OCI-LY7 (cell line): ENCODE measurements around the gene EPN1. TPM values are rescaled to one million over a fixed set of nuclear protein-coding genes. Genes with fewer than 3 reads are reported as not detected.

ENCODE experiments used
- BruUV-seq: library from RNA; stranded (reverse); fragments of 400-500 nt; replicated peaks from 2 replicates; lab custom pipeline; 2021; lab: Mats Ljungman, UMichigan
- CTCF ChIA-PET: fragments of 300-600 bp; sonication (Branson Sonifier 250); formaldehyde crosslinking; loops from one replicate; lab custom pipeline; 2022; ENCODE audit warnings: antibody characterized with exemption; ENCODE audit not compliant: unreplicated experiment; lab: Charles Lee
- POLR2A ChIA-PET: fragments of 300-600 bp; sonication (Branson Sonifier 250); formaldehyde crosslinking; loops from one replicate; lab custom pipeline; 2022; ENCODE audit warnings: antibody characterized with exemption; lab: Charles Lee
- DNase-seq: peaks from one replicate; pipeline ENCODE4 v3.0.0-alpha.2; 2015; ENCODE audit warnings: low spot score
- H2AFZ ChIP-seq: fragments of 200-600 bp; sonication (generic), shearing (Covaris generic); 2 replicates; pipeline ENCODE4 v1.6.1; 2014; ENCODE audit warnings: mild to moderate bottlenecking, antibody characterized with exemption, low read length, moderate library complexity
- H3K27ac ChIP-seq: fragments of 200-600 bp; sonication (generic); 2 replicates; pipeline ENCODE4 v1.5.1; 2014; ENCODE audit warnings: mixed run types, low read depth, mild to moderate bottlenecking, moderate library complexity, low read length, inconsistent platforms; ENCODE audit not compliant: poor library complexity, severe bottlenecking
- H3K36me3 ChIP-seq: fragments of 200-600 bp; sonication (generic); 2 replicates; pipeline ENCODE4 v1.6.1; 2014; ENCODE audit warnings: mild to moderate bottlenecking, antibody characterized with exemption, low read length, moderate library complexity, mixed read lengths; ENCODE audit not compliant: insufficient read depth
- H3K4me1 ChIP-seq: fragments of 200-600 bp; sonication (generic); 2 replicates; pipeline ENCODE4 v1.5.1; 2014; ENCODE audit warnings: mild to moderate bottlenecking, low read length; ENCODE audit not compliant: insufficient read depth, poor library complexity, severe bottlenecking
- H3K4me2 ChIP-seq: fragments of 200-600 bp; sonication (generic); 2 replicates; pipeline ENCODE4 v1.6.1; 2014; ENCODE audit warnings: mild to moderate bottlenecking, low read length
- H3K4me3 ChIP-seq: fragments of 200-600 bp; sonication (generic); 2 replicates; pipeline ENCODE4 v1.5.1; 2014; ENCODE audit warnings: mild to moderate bottlenecking, low read depth, low read length; ENCODE audit not compliant: poor library complexity, severe bottlenecking
- H3K79me2 ChIP-seq: fragments of 200-600 bp; sonication (generic); 2 replicates; pipeline ENCODE4 v1.6.1; 2016; ENCODE audit warnings: low read depth, mild to moderate bottlenecking, low read length, moderate library complexity, mixed read lengths; ENCODE audit not compliant: insufficient read depth
- H3K9me2 ChIP-seq: fragments of 200-600 bp; sonication (generic); 2 replicates; pipeline ENCODE4 v1.6.1; 2016; ENCODE audit warnings: mild to moderate bottlenecking, low read length, mixed read lengths; ENCODE audit not compliant: insufficient read depth
- H3K9me3 ChIP-seq: fragments of 200-600 bp; sonication (generic); 2 replicates; pipeline ENCODE4 v1.6.1; 2014; ENCODE audit warnings: mild to moderate bottlenecking, mixed run types, low read length, mixed read lengths
- H4K20me1 ChIP-seq: fragments of 200-600 bp; sonication (generic); 2 replicates; pipeline ENCODE4 v1.6.1; 2014; ENCODE audit warnings: mild to moderate bottlenecking, antibody characterized with exemption, low read length, moderate library complexity, mixed read lengths; ENCODE audit not compliant: insufficient read depth
- EZH2phosphoT487 ChIP-seq: fragments of 200-600 bp; sonication (generic); IDR thresholded peaks from 2 replicates; pipeline ENCODE4 v1.6.1; 2018; ENCODE audit warnings: low read depth, borderline replicate concordance, mild to moderate bottlenecking, mixed run types, antibody characterized with exemption, low read length, moderate library complexity, mixed read lengths
- intact Hi-C: fragments of 100-400 bp; cut with micrococcal nuclease; formaldehyde crosslinking; loops from one replicate; pipeline ENCODE4 v1.10.0; 2022; ENCODE audit not compliant: unreplicated experiment
- total RNA-seq, 2 experiments: library from RNA; depleted of rRNA in 1 of 2; stranded (reverse); fragments of >200 nt in 1 of 2; shearing (Covaris generic) in 1 of 2; gene quantifications; 2 replicates each; pipeline ENCODE4 v1.2.3, GENCODE V29; 2014 to 2022
- TF ChIP-seq, protein P1 (sequence below): fragments of 200-600 bp; sonication (generic); conservative IDR thresholded peaks from 2 replicates; pipeline ENCODE4 v1.5.1; 2014; ENCODE audit warnings: mild to moderate bottlenecking, antibody characterized with exemption, low read length, moderate library complexity, mixed read lengths

Gene EPN1
- total RNA-seq, 2 experiments from 2014 or later, result 40.5 to 120 TPM

DNA sequence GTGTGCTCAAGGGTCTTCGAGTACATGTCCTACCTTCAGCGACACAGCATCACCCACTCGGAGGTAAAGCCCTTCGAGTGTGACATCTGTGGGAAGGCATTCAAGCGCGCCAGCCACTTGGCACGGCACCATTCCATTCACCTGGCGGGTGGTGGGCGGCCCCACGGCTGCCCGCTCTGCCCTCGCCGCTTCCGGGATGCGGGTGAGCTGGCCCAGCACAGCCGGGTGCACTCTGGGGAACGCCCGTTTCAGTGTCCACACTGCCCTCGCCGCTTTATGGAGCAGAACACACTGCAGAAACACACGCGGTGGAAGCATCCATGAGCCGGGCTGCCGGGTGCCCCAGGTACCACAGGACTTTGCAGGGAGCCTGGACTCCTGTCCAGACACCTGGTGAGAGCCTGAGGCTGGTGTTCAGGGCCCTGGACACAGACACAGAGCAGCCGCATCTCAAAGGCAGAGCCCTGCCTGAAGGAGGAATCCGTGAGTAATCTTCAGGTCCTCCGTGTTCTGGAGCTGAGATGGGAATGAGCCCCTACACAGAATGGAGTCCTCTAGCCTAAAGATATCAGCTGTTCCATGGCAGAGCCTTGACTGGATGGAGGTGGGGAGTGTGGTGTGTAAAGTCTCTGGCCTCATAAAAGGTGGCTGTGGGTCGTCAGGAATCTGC is 30.0 kb upstream of the EPN1 start:
- Histone ChIP-seq H3K79me2 (peaks cover 61% of the 10 kb centered on the region), H2AFZ (no peak overlapping the region), H3K27ac (peak overlapping the region; percentile 86), H3K36me3 (peaks cover 38% of the 10 kb centered on the region), H3K9me3 (no peaks in the 10 kb centered on the region), H3K4me3 (peak overlapping the region; percentile 98), H3K4me1 (peaks cover 59% of the 10 kb centered on the region), H3K4me2 (peak overlapping the region; percentile 89), H4K20me1 (no peaks in the 10 kb centered on the region), H3K9me2 (no peaks in the 10 kb centered on the region)
- TF ChIP-seq, protein P1, sequence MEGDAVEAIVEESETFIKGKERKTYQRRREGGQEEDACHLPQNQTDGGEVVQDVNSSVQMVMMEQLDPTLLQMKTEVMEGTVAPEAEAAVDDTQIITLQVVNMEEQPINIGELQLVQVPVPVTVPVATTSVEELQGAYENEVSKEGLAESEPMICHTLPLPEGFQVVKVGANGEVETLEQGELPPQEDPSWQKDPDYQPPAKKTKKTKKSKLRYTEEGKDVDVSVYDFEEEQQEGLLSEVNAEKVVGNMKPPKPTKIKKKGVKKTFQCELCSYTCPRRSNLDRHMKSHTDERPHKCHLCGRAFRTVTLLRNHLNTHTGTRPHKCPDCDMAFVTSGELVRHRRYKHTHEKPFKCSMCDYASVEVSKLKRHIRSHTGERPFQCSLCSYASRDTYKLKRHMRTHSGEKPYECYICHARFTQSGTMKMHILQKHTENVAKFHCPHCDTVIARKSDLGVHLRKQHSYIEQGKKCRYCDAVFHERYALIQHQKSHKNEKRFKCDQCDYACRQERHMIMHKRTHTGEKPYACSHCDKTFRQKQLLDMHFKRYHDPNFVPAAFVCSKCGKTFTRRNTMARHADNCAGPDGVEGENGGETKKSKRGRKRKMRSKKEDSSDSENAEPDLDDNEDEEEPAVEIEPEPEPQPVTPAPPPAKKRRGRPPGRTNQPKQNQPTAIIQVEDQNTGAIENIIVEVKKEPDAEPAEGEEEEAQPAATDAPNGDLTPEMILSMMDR, result no peak
- TF ChIP-seq EZH2phosphoT487, result no peak
- BruUV-seq, result no TSS peak
- intact Hi-C loops, result loop anchor here (5.0 kb wide), 1 partner anchor 497 kb away; the partner anchor contains the start of gene ZNF444
- ChIA-PET POLR2A (interaction anchor here (1.2 kb wide), 1 partner anchor 9 kb away, joined by 3 read pairs; no protein-coding TSS in a partner anchor), CTCF (no interaction called here)
- peak; percentile 54 for DNase-seq

DNA sequence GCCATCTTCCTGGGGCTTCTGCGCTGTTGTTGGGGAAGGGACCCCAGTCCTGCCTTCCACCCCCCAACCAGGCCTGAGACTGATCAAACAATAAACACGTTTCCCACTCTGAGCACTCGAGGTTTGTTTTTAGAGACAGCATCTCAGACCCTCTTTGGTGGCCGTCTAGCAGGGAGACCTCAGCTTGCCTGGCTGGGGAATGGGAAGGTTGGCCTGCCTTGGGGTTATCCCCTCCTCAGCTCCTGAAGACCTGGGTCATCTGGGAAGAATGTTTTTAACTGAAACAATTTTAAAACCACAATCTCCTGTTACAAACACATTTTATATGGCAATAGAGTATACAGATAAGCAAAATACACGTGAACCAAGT is 29.5 kb upstream of the EPN1 start:
- intact Hi-C loops, result no loop called here
- no peak for DNase-seq
- H3K9me2 ChIP-seq, result no peaks in the 10 kb centered on the region
- no peaks in the 10 kb centered on the region for H4K20me1 ChIP-seq
- H3K36me3 ChIP-seq, result peaks cover 43% of the 10 kb centered on the region
- TF ChIP-seq, protein P1, result no peak
- no peak for TF ChIP-seq EZH2phosphoT487
- TSS peak; percentile 73 for BruUV-seq
- peaks cover 54% of the 10 kb centered on the region for H3K4me1 ChIP-seq
- ChIA-PET POLR2A (interaction anchor here (1.2 kb wide), 1 partner anchor 9 kb away, joined by 3 read pairs; no protein-coding TSS in a partner anchor), CTCF (no interaction called here)
- H3K27ac ChIP-seq, result peak overlapping the region; percentile 86
- peak overlapping the region; percentile 98 for H3K4me3 ChIP-seq
- peak overlapping the region; percentile 89 for H3K4me2 ChIP-seq
- H2AFZ ChIP-seq, result no peak overlapping the region
- no peaks in the 10 kb centered on the region for H3K9me3 ChIP-seq
- peaks cover 61% of the 10 kb centered on the region for H3K79me2 ChIP-seq
